PC-9 (cell line): ENCODE measurements around the gene MLKL. TPM values are rescaled to one million over a fixed set of nuclear protein-coding genes. Genes with fewer than 3 reads are reported as not detected.
A peak's percentile ranks its signal among the peaks of the same experiment; 100 is the strongest.

Source experiments
- BruUV-seq: library from RNA; stranded (reverse); fragments of 400-500 nt; replicated peaks from 2 replicates; lab custom pipeline; 2021; lab: Mats Ljungman, UMichigan
- CTCF ChIA-PET: fragments of 300-600 bp; sonication (Branson Sonifier 250); formaldehyde crosslinking; loops from one replicate; lab custom pipeline; 2022; ENCODE audit warnings: antibody characterized with exemption; lab: Charles Lee
- POLR2A ChIA-PET: fragments of 300-600 bp; sonication (Branson Sonifier 250); formaldehyde crosslinking; loops from one replicate; lab custom pipeline; 2022; ENCODE audit warnings: antibody characterized with exemption; ENCODE audit not compliant: unreplicated experiment; lab: Charles Lee
- DNase-seq, 2 experiments: peaks; one replicate each; pipeline versions ENCODE4 v3.0.0 to v3.0.0-alpha.2; 2015 to 2022; ENCODE audit warnings: mixed read lengths in 1 of 2
- H2AFZ ChIP-seq: fragments of 200-600 bp; sonication (generic); 2 replicates; pipeline ENCODE4 v1.8.1; 2017; ENCODE audit warnings: antibody characterized with exemption
- H3F3A ChIP-seq: fragments of 200-600 bp; sonication (generic); 2 replicates; pipeline ENCODE4 v1.8.1; 2017; ENCODE audit warnings: antibody characterized with exemption, mild to moderate bottlenecking, low read depth; ENCODE audit not compliant: insufficient read depth
- H3K27ac ChIP-seq: fragments of 200-600 bp; sonication (generic); 2 replicates; pipeline ENCODE4 v1.6.1; 2016; ENCODE audit warnings: mixed run types
- H3K27me3 ChIP-seq: fragments of 200-600 bp; sonication (generic); 2 replicates; pipeline ENCODE4 v1.6.1; 2016; ENCODE audit warnings: low read depth, mixed run types; ENCODE audit not compliant: insufficient read depth
- H3K36me3 ChIP-seq: fragments of 200-600 bp; sonication (generic); 2 replicates; pipeline ENCODE4 v1.6.1; 2016; ENCODE audit warnings: low read depth, mixed run types
- H3K4me1 ChIP-seq: fragments of 200-600 bp; sonication (generic); replicated peaks from 2 replicates; pipeline ENCODE4 v1.6.1; 2016; ENCODE audit warnings: mixed run types; ENCODE audit not compliant: insufficient read depth
- H3K4me2 ChIP-seq: fragments of 200-600 bp; sonication (generic); 2 replicates; pipeline ENCODE4 v1.6.1; 2017; ENCODE audit warnings: mixed run types
- H3K4me3 ChIP-seq: fragments of 200-600 bp; sonication (generic); 2 replicates; pipeline ENCODE4 v1.6.1; 2016; ENCODE audit warnings: mixed run types
- H3K79me2 ChIP-seq: fragments of 200-600 bp; sonication (generic); 2 replicates; pipeline ENCODE4 v1.6.1; 2017; ENCODE audit warnings: low read depth, mixed run types
- H3K9me2 ChIP-seq: fragments of 200-600 bp; sonication (generic); 2 replicates; pipeline ENCODE4 v1.8.1; 2017; ENCODE audit warnings: mild to moderate bottlenecking; ENCODE audit not compliant: insufficient read depth
- H3K9me3 ChIP-seq: fragments of 200-600 bp; sonication (generic); 2 replicates; pipeline ENCODE4 v1.8.1; 2016; ENCODE audit warnings: low read depth; ENCODE audit not compliant: insufficient read depth
- H4K20me1 ChIP-seq: fragments of 200-600 bp; sonication (generic); 2 replicates; pipeline ENCODE4 v1.8.1; 2017; ENCODE audit not compliant: insufficient read depth
- EZH2 ChIP-seq: fragments of 200-600 bp; sonication (generic); IDR thresholded peaks from 2 replicates; pipeline ENCODE4 v1.8.0; 2017; ENCODE audit warnings: antibody characterized with exemption, low read depth
- intact Hi-C: fragments of 100-400 bp; cut with micrococcal nuclease; formaldehyde crosslinking; loops from one replicate; pipeline ENCODE4 v1.10.0; 2022; ENCODE audit not compliant: unreplicated experiment
- total RNA-seq: library from RNA; stranded (reverse); gene quantifications from 2 replicates; pipeline ENCODE4 v1.2.3, GENCODE V29; 2021
- TF ChIP-seq, protein P1 (sequence below): fragments of 200-600 bp; sonication (generic); conservative IDR thresholded peaks from 2 replicates; pipeline ENCODE4 v1.6.1; 2017; ENCODE audit warnings: mixed run types, antibody characterized with exemption, mild to moderate bottlenecking, moderate library complexity

MLKL gene
- total RNA-seq, 1 experiment from 2014 or later, result 11.2 TPM

GRCh38 chr16:74747716-74748615, 47.3 kb upstream of the MLKL start:
- Histone ChIP-seq H3K9me2 (no peaks in the 10 kb centered on the region), H3K79me2 (no peaks in the 10 kb centered on the region), H3F3A (peaks cover 16% of the 10 kb centered on the region; the same call in 1 of the 2 replicates), H3K36me3 (no peaks in the 10 kb centered on the region), H3K27me3 (no peaks in the 10 kb centered on the region), H3K4me3 (no peak overlapping the region), H4K20me1 (no peaks in the 10 kb centered on the region), H3K9me3 (no peaks in the 10 kb centered on the region), H2AFZ (no peak overlapping the region), H3K4me1 (peaks cover 18% of the 10 kb centered on the region), H3K27ac (no peak overlapping the region), H3K4me2 (no peak overlapping the region)
- ChIA-PET CTCF (no interaction called here), POLR2A (no interaction called here)
- no peak for DNase-seq
- TF ChIP-seq, protein P1, sequence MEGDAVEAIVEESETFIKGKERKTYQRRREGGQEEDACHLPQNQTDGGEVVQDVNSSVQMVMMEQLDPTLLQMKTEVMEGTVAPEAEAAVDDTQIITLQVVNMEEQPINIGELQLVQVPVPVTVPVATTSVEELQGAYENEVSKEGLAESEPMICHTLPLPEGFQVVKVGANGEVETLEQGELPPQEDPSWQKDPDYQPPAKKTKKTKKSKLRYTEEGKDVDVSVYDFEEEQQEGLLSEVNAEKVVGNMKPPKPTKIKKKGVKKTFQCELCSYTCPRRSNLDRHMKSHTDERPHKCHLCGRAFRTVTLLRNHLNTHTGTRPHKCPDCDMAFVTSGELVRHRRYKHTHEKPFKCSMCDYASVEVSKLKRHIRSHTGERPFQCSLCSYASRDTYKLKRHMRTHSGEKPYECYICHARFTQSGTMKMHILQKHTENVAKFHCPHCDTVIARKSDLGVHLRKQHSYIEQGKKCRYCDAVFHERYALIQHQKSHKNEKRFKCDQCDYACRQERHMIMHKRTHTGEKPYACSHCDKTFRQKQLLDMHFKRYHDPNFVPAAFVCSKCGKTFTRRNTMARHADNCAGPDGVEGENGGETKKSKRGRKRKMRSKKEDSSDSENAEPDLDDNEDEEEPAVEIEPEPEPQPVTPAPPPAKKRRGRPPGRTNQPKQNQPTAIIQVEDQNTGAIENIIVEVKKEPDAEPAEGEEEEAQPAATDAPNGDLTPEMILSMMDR, result no peak
- no peak for TF ChIP-seq EZH2
- intact Hi-C loops, result no loop called here
- BruUV-seq, result no TSS peak

- Histone ChIP-seq H3K4me1 (peaks cover 38% of the 10 kb centered on the region), H3K4me3 (no peak overlapping the region), H4K20me1 (no peaks in the 10 kb centered on the region), H3F3A (peaks cover 30% of the 10 kb centered on the region; the same call in 1 of the 2 replicates), H2AFZ (no peak overlapping the region), H3K4me2 (no peak overlapping the region), H3K27me3 (no peaks in the 10 kb centered on the region), H3K79me2 (0 out of 2 replicates have a peak, but pooled peaks cover 5% of the 10 kb centered on the region), H3K36me3 (no peaks in the 10 kb centered on the region), H3K27ac (no peak overlapping the region), H3K9me3 (no peaks in the 10 kb centered on the region), H3K9me2 (no peaks in the 10 kb centered on the region)
- ChIA-PET CTCF (no interaction called here), POLR2A (no interaction called here)
- TF ChIP-seq EZH2, result no peak
- TF ChIP-seq, protein P1, result no peak
- DNase-seq, result no peak
- intact Hi-C loops, result no loop called here
- BruUV-seq, result no TSS peak
Measured at GRCh38 chr16:74745926-74746325, 45.3 kb upstream of the MLKL start.

GRCh38 chr16:74745109-74745615, 44.5 kb upstream of the MLKL start:
- BruUV-seq, result no TSS peak
- POLR2A ChIA-PET, result no interaction called here
- TF ChIP-seq, protein P1, result no peak
- TF ChIP-seq EZH2, result no peak
- Histone ChIP-seq H3K4me1 (peaks cover 46% of the 10 kb centered on the region), H3K9me2 (no peaks in the 10 kb centered on the region), H3K79me2 (0 out of 2 replicates have a peak, but pooled peaks cover 5% of the 10 kb centered on the region), H2AFZ (no peak overlapping the region), H3K4me2 (no peak overlapping the region), H3K9me3 (no peaks in the 10 kb centered on the region), H3K27ac (peak overlapping the region; percentile 91), H3F3A (peaks cover 30% of the 10 kb centered on the region; the same call in 1 of the 2 replicates), H4K20me1 (no peaks in the 10 kb centered on the region), H3K36me3 (no peaks in the 10 kb centered on the region), H3K27me3 (no peaks in the 10 kb centered on the region), H3K4me3 (no peak overlapping the region)
- no peak for DNase-seq
- intact Hi-C loops, result no loop called here
- CTCF ChIA-PET, result no interaction called here
